ENCODE data around the gene WDR18.

WDR18 gene

GRCh38 chr19:1006711-1007398 is 22.7 kb downstream of the WDR18 start:
- DNase-seq = no peak

- DNase-seq = no peak
Observed at GRCh38 chr19:1007399-1008251, 23.5 kb downstream of the WDR18 start.

GRCh38 chr19:1008268-1009040 is 24.3 kb downstream of the WDR18 start:
- no peak for DNase-seq

- DNase-seq = peak in 1 of 58 donors; percentile 1
Observed at GRCh38 chr19:1009041-1009980, 25.2 kb downstream of the WDR18 start.

- DNase-seq = no peak
Observed at GRCh38 chr19:1009981-1010538, 25.9 kb downstream of the WDR18 start.

GRCh38 chr19:1010586-1011510 is 26.7 kb downstream of the WDR18 start:
- no peak for DNase-seq

- DNase-seq = no peak
Observed at GRCh38 chr19:1011831-1012333, 27.7 kb downstream of the WDR18 start.

GRCh38 chr19:1012334-1012733 is 28.2 kb downstream of the WDR18 start:
- DNase-seq = no peak

- DNase-seq = no peak
Observed at GRCh38 chr19:1013218-1013617, 29.1 kb downstream of the WDR18 start.

- no peak for DNase-seq
Observed at GRCh38 chr19:1014161-1015060, 30.3 kb downstream of the WDR18 start.

- DNase-seq = no peak
Observed at GRCh38 chr19:1015061-1015781, 31.1 kb downstream of the WDR18 start.

- no peak for DNase-seq
Observed at GRCh38 chr19:1015782-1016646, 31.9 kb downstream of the WDR18 start.

GRCh38 chr19:1016647-1017114 is 32.5 kb downstream of the WDR18 start:
- peak in 2 of 58 donors; percentile 14 to 19 for DNase-seq

GRCh38 chr19:1017115-1017905 is 33.2 kb downstream of the WDR18 start:
- no peak for DNase-seq

GRCh38 chr19:1017906-1018305 is 33.8 kb downstream of the WDR18 start:
- DNase-seq = no peak
